Activated CD4-positive, alpha-beta T cell treated with anti-CD3 and anti-CD28 coated beads for 24 hours (primary cell): Measurements from ENCODE around the gene ENDOV.

Source experiments
- DNase-seq, 2 donors: peaks; one replicate each; pipeline ENCODE4 v3.0.0-alpha.2; 2020; ENCODE audit warnings: low read depth in 2 of 2

Gene ENDOV

DNA sequence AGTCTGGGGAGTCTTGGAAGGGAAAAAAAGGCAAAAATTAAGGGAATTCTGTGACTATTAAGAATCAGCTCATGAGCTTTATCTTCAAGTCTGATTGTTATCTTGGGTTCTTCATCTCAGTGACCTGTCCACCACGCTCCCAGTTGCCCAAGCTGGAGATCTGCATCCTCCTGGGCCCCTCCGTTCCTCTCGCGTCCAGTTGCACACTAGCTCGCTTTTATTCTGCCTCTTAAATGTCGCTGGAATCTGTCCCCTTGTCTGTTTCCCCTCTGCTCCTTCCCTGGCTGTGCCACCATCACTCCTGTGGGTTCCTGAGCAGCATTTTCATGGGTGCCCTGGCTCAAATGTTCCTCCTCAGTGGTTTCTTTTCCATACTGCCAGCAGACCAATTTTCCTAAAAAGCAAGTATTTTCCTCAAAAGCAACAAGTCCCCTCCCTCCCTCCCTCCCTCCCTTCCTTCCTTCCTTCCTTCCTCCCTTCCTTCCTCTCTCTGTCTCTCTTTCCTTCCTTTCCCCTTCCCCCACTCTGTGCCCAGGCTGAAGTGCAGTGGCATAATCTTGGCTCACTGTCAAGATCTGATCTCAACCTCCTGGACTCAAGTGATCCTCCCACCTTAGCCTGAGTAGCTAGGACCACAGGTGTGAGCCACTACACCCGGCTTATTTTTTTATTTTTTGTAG lies 1.4 kb downstream of the ENDOV start:
- DNase-seq: no peak

DNA sequence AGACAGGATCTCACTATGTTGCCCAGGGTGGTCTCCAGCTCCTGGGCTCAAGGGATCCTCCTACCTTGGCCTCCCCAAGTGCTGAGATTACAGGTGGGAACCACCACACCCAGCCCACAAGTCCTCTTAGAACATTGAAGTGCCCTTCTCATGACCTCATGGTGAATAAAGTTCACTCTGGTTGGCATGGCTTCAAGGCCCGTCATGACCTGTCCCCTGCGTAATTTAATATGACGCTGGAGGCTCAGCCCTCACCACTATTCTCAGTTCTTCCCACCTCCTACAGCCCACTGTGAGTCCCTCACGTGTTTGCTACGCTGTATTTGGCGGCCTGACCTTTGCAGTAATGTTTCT lies 1.9 kb downstream of the ENDOV start:
- no peak for DNase-seq

DNA sequence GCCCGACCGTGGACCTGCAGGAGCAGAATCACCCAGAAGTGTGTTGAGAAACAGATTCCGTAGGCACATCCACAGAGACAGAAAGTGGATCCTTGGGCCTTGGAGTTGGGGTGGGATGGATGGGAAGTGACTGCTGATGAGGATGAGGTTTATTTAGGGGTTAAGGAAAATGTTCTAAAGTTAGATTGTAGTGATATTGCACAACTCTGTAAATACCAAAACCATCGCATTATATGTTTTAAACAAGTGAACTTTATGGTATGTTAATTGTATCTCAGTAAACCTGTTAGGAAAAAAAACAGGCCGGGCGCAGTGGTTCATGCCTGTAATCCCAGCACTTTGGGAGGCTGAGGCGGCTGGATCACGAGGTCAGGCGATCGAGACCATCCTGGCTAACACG lies 3.6 kb downstream of the ENDOV start:
- no peak for DNase-seq

DNA sequence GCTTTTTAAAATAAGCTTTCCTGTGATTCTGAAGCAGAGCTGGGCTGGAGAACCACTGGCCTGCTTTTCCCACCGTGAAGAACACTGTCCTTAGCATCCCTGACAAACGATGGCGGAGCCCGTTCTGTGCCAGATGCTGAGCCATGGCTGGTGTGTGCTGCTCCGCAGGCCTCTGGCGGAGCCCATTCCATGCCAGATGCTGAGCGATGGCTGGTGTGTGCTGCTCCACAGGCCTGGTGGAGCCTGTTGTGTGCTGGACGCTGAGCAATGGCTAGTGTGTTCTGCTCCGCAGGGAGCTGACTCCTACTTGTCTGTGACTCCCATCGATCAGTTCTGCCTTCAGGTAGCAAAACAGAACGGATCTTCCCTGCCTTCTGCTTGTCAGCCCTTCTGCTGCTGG lies 4.3 kb downstream of the ENDOV start:
- no peak for DNase-seq

DNA sequence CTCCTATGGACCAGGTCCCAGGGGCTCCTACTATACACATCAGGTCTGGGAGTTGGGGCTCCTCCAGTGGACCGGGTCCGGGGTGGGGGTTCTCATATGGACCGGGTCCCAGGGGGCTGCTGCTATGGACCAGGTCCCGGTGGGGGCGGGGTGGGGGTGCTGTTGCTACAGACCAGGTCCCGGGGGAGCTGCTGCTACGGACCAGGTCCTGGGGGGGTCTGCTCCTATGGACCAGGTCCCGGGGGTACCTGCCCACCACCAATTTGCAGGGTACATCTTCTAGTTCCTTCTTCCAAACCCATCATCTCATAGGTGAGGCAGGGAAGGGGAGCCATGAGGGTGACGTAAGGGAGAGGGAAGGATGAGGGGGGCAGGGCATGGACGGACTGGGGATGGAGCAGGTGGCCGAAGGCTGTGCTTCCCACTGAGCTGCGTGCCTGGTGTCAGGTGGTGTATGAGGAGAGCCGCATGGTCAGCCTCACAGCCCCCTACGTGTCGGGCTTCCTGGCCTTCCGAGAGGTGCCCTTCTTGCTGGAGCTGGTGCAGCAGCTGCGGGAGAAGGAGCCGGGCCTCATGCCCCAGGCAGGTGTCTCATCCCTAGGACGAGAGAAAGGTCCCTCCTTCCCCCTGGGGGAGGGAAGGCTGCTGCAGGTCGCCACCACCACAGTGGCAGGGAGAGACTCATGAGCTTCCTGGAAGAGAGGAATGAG lies 6.6 kb downstream of the ENDOV start:
- no peak for DNase-seq

DNA sequence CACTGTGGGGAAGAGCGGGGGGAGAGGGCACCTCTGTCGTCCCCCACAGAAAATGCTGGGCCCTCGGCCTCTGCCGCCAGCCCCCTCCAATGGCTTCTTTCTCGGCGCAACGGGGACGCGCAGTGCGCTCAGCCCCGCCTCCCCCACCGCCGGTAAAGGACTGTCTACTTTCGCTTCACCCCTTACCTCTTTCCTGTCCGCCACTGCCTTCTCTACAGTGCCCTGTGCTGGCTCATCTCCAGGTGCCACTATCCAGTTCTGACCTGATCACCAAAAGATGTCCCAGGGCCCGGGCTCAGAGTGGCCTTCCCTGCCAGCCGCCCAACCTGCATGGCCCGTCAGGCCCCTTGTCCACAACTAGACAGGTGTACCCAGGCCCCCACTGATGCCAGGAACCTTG lies 7.3 kb downstream of the ENDOV start:
- no peak for DNase-seq

DNA sequence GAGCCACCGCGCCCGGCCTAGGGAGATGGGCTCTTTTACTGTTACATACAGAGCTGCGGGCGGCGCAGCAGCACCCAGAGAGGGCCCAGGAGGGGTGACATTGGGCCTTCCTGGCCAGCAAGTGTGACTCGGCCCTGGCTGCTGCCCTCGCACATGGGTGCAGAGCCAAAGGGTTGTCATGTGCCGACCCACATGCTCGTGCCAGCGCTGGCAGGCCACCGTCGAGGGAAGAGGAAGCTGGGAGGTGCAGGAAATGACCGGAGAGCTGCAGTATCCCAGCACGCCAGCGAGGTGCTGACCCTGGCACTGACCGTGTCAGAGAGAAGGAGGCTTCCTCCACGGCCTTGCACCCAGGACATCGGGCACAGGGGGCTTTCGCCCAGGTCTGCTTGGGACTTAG lies 8.0 kb downstream of the ENDOV start:
- DNase-seq: no peak

DNA sequence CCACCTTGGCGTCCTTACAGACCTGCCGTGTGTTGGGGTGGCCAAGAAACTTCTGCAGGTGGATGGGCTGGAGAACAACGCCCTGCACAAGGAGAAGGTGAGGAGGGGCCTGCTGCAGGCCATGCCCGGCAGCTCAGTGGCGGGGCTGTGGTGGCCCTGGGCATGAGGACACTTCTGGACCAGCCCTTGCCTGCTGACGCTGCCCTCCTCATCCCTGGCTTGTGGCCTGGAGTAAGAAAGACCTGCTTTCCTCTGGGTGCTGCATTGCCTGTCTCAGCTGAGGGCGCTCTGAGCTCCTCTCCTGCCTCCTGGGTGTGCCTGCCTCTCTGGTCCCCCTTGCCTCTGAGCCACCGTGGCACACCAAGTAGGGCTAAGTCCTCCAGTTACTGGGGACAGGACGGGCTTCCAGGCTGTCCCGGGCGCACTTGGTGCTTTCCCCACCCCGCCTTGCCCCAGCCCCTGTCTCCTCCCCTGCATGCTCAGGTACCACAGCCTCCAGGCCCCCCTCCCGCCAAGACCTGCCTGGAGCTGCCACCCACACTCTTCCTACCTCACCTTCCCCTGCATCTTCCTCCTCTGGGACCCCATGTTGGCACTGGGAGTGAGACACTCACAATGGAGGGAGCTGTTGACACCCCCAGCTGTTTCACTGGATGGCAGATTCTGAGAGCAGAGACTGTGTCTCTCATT lies 8.7 kb downstream of the ENDOV start:
- DNase-seq: no peak

DNA sequence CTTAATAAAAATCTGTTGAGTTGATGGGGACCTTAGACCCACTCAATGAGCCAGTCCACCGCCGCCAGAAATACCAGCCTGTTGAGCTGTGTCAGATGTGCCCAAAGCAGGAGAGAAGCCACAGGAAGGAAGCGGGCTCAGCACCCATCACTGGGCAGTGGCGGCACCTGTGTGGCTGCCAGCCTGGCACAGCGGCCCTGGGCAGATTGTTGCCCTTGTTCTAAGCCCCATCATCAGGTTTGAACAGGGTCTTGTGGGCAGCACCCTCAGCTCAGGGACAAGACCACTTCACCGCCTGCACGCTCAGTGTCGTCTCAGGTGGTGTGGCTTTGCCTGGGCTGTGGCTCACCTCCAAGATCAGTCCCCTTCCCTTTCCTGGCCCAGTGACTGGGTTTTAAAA lies 9.3 kb downstream of the ENDOV start:
- no peak for DNase-seq

DNA sequence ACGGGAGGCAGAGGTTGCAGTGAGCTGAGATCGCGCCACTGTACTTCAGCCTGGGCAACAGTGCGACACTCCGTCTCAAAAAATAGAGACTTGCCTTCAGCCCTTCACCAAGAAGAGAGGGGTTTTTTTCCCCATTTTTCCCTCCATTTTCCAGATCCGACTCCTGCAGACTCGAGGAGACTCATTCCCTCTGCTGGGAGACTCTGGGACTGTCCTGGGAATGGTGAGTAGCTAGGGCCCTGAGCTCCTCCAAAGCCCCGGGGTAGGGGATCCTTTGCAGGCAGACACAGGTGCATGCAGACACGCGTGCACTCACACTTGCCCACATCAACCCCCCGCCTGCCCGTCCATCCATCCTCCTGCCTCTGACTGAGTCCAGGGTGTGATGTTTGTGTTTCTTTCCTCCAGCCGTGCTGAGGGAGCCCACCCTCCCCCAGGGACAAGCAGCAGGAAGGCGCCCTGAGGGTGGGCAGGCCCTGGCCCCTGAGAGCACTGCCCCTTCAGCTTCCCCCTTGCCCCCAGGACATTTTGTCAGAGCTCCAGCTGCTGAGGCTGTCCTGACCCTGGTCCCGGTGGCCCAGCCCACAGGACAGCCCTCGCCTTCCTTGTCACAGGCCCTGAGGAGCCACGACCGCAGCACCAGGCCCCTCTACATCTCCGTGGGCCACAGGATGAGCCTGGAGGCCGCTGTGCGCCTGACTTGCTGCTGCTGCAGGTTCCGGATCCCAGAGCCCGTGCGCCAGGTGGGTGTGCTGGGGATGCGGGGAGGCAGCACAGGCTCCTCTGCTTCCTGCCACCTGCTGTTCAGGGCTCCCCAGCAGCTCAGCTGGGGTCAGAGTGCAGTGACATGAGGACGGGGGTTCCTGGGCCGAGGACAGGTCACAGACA lies 10.2 kb downstream of the ENDOV start:
- no peak for DNase-seq

DNA sequence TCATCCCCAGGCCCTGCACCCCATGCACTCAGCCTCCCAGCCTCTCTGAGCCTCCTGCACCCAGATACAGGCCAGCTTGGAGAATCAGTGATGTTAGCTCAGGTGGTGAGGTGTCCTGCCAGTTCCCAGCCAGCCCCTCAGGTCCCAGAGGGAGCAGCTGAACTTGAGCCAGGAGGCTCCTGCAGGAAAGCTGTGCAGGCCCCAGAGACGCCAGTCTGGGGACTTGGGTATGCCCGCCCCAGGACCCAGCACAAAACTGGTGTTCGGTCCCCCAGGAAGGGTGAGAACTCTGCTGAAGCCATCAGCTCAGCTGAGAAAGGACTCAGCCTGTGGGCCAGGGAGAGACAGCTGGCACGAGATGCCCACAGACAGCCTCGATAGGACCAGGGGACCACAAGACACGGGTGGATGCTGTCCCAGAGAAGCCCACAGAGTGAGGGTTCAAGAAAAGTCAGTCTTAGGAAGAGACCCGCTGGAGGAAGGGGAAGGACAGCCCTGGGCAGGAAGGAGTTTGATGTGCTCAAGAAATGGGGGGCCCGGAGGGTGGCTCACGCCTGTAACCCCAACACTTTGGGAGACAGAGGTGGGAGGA lies 11.0 kb downstream of the ENDOV start:
- DNase-seq: no peak

DNA sequence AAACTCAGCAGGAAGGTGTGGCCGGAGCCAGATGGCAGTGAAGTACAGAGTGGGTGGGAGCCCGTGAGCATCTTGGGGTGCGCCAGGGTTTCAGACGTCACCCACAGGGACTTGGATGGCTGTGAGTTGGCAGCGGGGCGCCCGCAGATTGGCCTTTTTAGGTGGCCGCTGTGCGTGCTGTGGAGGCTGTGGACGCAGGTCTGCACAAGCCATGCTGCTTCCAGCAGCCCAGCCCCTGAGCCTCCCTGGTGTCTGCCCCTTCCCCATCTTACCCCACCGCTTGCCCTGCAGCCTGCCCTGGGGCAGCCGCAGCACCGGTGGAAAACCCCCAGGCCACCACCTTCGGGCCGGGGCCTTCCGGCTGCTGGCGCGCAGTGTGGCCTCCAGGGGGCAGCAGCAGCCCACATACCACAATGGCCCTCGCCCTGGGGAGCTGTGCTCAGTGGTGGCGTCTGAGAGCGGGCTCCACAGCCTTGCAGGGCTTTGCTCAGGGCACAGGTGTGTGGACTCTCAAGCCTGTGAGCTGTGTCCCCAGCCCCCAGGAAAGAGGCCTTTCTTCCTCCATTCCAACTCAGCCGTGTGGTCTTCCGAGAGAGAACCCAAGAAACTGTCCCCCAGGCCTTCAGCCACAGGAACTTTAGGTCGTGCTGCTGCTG lies 11.8 kb downstream of the ENDOV start:
- peak; percentile 78 to 81 for DNase-seq

DNA sequence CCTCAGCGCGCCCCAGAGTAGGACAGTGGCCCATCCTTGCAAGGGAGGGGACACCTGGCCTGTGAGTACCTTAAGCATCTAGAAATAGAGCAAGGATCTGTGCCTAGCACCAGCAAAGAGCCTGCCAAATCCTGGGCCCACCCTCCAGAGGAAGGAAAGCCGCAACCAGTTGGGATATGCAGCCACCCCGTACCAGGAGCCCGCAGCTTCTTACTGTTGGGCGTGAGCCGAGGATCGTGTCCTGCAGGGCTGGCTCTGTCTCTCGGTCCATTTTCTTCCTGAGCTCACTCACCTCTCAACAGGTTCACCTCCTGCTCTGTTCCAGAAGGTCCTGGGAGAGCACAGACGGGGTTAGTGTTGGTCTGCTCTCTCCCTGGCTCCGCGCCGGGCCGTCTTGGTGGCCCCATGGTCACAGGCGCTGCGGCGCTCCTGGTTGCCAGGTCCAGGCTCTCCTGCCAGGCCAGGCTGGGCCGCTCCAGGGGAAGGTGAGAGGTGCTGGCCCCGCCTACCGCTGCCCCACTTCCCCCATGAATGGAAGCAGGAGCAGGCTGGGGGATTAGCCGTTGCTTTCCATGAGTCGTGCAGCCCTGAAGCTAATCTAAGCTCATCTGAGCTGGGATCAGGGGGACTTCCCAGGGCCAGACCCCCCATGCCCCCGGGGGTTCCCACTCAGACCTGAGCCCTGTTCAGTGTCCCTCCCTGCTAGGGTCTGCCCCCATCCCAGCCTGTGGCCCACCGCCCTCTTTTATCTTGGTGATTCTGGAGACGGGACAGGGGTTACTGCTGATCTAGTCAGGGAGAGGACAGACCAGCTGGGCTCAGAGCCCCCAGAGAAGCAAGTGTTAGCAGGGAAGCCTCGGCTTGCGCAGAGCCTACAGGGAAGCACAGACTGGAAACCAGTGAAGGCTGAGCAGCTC lies 12.7 kb downstream of the ENDOV start:
- DNase-seq: no peak

DNA sequence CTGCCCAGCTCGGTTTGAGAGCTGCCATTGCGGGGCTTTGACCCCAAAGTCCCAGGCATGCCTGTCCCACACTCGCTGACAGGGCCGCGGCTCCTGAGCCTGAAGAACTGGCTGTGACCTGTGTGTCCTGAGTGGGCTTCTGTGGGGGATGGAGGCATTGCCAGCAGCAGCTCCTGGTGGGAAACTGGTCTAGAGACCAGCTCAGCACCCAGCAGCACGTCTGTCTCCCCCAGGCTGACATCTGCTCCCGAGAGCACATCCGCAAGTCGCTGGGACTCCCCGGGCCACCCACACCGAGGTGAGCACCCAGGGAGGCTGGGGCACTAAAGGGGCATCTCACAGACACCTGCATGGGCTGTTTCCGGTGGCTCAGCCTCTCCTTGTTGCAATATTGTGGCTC lies 13.4 kb downstream of the ENDOV start:
- DNase-seq: no peak

DNA sequence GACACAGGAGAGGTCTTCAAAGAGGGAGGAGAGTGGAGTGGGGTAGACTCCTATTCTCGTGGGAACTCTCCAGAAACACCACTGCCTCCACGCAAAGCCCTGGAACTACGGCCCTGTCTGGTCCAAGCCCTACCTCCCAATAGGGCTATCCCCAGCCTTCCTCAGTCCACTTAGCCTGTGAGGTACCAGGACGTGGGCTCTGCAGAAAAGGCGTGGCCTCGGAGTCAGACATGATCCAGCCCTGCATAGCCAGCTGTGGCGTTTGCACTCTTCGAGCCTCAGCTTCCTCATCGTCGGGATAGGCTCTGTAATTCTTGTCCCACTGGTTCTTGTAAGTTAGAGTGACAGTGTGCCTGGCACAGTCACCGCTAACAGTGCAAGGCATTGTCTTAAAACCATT lies 13.8 kb downstream of the ENDOV start:
- no peak for DNase-seq

DNA sequence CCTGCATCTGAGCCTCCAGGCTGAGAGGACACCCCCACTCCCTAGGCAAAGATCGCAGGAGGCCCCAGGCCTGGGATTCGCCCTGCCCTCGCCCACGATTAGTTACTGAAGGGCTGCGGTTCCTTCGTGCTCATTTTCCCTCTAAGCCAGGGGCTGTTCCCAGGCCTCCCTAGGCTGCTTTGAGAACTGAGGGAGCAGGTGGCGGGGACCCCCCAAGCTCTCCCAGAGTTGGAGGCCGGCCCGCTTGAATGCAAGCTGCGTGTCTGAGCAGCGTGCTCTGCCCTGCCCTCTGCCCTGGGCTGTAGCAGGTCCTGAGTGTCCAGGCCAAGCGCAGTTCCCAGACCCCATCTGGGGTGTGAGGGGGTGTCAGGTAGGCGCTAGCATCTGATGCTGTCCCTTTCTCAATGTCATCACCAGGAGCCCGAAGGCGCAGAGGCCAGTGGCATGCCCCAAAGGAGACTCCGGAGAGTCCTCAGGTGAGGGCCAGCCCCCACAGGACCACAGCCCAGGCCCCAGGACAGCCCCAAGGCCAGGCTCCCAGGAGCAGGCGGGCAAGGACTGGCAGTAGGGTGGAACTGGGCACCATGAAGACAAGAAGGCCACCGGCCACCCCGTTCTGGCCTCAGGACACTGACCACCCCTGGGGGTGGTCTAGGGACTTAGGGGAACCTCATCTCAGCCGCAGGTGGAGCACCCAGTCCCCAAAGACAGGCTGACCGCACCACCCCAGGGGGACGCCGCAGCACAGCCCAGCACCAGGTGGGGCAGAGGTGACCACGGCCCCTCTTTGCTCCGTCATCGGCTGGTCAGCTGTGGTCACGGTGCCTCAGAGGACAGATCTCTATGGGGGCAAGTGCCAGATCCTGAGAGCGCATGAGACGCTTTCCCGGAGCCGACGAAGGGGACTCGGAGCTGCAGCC lies 14.6 kb downstream of the ENDOV start:
- no peak for DNase-seq

DNA sequence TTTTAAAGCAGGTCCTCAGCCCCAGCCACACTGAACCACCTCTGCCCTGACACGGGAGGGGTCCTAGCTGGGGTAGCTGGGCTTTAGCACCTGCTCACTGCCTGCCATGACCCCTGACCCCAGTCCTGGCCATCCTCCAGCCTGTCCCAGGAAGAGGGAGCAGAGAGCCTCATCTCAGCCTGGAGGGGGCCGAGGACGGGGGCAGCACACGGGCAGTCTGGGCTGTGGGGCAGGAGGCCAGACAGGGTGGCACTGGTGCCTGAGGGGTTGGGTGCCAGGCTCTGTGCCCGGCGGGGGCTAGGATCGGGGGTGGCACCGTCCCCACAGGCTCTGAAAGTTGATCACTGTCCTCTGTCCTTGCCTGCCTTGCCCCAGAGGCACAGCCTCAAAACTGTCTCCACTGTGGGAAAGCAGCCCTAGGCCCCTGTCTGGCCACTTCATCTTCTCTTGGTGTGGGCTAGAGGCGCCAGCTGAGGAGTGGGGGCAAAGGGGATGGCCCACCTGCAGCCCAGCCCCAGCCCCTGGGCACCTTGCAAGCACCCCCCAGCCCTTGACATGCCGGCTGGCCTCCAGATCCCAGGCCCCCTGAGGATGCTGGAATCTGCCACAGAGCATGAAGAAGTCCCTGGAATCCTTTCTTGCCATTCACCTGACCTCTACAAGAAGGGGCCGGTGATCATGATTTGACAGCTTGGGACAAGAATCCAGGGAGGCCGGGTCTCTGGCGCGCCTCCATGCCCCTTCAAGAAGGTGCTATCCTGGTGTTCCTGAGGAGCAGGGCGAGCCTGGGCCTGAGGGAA lies 15.7 kb downstream of the ENDOV start:
- DNase-seq: no peak
